ENCODE results near the gene PRDM16. TPM values are rescaled to one million over a fixed set of nuclear protein-coding genes. Genes with fewer than 3 reads are reported as not detected.

The PRDM16 gene
- total and polyA plus RNA-seq, 2 experiments from 2014 or later, result 0.14 to 0.16 TPM

DNA sequence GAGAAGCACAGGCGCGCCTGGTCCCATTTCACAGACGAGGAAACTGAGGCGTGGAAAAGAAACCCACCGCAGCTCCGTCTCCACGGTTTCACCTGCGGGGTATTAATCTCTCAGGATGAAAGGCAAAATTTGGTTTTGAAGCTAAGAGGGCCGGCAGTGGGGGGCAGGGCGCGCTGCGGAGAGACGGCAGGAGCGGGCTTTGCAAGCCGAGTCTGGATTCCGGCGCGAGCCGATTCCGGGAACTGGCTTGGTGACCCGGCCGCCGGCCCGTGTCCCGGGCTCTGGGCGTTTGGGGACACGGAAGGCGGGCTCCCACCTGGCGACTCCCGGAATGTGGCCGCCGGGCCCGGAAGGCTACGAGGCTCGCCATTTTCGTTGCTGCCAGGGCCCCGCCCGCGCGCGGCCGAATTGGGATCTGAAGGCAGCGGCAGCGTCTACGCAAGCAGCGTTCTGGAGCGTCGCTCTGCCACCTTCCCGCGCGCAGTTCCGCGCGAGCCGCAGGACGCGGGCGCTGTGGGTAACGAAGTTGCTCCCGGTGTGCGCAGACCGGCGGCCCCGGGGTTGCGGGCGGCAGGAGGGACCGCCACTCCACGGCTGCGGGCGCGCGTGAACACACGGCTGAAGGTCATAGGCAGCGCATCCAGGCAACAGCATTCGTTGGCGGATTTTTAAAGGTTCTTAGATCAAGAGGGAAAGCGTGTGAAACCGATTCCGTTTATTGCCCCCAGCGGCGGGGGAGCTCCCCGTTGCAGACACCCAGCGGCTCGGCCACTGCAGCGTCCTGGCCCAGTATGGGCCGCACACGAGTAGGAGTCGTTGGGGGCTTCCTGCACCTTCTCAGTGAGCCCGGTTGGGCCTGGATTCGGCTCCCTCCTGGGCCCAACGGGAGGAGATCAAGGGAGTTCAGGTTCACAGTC, 5.4 kb upstream of the PRDM16 start:
- Histone ChIP-seq H3K79me2 (replicated peaks; ENCODE audit: insufficient read depth) (no peaks in the 10 kb centered on the region), H3K27me3 (ENCODE audit: insufficient read depth) (peaks cover 86% of the 10 kb centered on the region), H3K4me3 (peak overlapping the region; percentile 62), H3K27ac (ENCODE audit: low read depth) (no peak overlapping the region), H2AFZ (peak overlapping the region; percentile 43; the same call in 1 of the 2 replicates), H3K4me2 (peak overlapping the region; percentile 80), H3K4me1 (ENCODE audit: insufficient read depth) (peaks cover 16% of the 10 kb centered on the region; the same call in 1 of the 2 replicates), H4K20me1 (replicated peaks; ENCODE audit: insufficient read depth) (no peaks in the 10 kb centered on the region; the same call in none of the 2 replicates), H3K9me2 (ENCODE audit: insufficient read depth) (no peaks in the 10 kb centered on the region), H3K36me3 (ENCODE audit: insufficient read depth) (no peaks in the 10 kb centered on the region), H3F3A (replicated peaks; ENCODE audit: low read depth) (no peaks in the 10 kb centered on the region)
- Mint-ChIP-seq H3K9me3 (no peaks in the 10 kb centered on the region; the same call in 1 of the 3 replicates), H3K4me1 (peaks cover 5% of the 10 kb centered on the region), H3K4me3 (peak overlapping the region; percentile 60), H3K27me3 (ENCODE audit: insufficient read depth, low read depth, poor library complexity) (peaks cover 79% of the 10 kb centered on the region), H3K27ac (no peak overlapping the region), H3K36me3 (ENCODE audit: low read depth) (no peaks in the 10 kb centered on the region; the same call in 2 of the 3 replicates)
- ATAC-seq (no peak), DNase-seq (ENCODE audit: low spot score) (peak; percentile 48)
- TF ChIP-seq POLR2AphosphoS5 (IDR thresholded peaks at IDR 0.05; ENCODE audit: low read depth) (no peak), ZNF114 (CRISPR knock-in tag; IDR thresholded peaks at IDR 0.05) (no peak), STAT1 (IDR thresholded peaks at IDR 0.05; ENCODE audit: unreplicated experiment) (no peak), EZH2phosphoT487 (IDR thresholded peaks at IDR 0.05; ENCODE audit: unreplicated experiment) (peak; percentile 90), ZNF331 (CRISPR knock-in tag; IDR thresholded peaks at IDR 0.05; ENCODE audit: low read depth) (no peak), JUNB (IDR thresholded peaks at IDR 0.05; ENCODE audit: unreplicated experiment) (no peak), EZH2 (IDR thresholded peaks at IDR 0.05; ENCODE audit: low read depth, unreplicated experiment) (peak; percentile 84)
- TF ChIP-seq, protein P1, sequence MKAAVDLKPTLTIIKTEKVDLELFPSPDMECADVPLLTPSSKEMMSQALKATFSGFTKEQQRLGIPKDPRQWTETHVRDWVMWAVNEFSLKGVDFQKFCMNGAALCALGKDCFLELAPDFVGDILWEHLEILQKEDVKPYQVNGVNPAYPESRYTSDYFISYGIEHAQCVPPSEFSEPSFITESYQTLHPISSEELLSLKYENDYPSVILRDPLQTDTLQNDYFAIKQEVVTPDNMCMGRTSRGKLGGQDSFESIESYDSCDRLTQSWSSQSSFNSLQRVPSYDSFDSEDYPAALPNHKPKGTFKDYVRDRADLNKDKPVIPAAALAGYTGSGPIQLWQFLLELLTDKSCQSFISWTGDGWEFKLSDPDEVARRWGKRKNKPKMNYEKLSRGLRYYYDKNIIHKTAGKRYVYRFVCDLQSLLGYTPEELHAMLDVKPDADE (IDR thresholded peaks at IDR 0.05), result no peak
- TF ChIP-seq, protein P2, sequence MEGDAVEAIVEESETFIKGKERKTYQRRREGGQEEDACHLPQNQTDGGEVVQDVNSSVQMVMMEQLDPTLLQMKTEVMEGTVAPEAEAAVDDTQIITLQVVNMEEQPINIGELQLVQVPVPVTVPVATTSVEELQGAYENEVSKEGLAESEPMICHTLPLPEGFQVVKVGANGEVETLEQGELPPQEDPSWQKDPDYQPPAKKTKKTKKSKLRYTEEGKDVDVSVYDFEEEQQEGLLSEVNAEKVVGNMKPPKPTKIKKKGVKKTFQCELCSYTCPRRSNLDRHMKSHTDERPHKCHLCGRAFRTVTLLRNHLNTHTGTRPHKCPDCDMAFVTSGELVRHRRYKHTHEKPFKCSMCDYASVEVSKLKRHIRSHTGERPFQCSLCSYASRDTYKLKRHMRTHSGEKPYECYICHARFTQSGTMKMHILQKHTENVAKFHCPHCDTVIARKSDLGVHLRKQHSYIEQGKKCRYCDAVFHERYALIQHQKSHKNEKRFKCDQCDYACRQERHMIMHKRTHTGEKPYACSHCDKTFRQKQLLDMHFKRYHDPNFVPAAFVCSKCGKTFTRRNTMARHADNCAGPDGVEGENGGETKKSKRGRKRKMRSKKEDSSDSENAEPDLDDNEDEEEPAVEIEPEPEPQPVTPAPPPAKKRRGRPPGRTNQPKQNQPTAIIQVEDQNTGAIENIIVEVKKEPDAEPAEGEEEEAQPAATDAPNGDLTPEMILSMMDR (conservative IDR thresholded peaks at IDR 0.05; ENCODE audit: low read depth in 2 of 2), result no peak

DNA sequence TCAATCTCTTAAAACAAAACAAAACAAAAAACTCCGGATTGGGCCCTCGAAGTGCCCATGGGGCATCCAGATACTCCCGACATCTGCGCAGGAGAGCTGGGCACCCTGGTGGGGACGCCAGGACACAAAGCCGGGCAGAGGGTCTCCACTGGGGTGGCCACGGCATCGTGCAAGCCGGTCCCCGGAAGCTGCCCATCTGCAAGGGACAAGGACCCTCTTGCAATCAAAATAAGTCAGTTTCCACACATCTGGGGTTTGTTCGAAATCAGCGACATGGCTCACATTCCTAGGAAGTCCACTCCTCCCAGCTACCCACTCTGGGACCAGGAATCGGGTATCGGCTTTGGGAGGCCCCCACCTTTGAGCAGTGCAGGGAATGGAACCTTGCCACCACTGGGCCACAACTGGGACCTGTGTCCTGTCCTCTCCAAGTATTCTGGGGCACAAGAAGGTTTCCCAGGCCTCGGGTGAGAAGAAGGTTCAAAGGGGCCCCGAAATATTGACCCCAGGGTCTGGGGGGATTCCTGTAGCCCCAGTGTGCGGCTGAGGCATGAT, 4.6 kb upstream of the PRDM16 start:
- Mint-ChIP-seq H3K36me3 (ENCODE audit: low read depth) (no peaks in the 10 kb centered on the region), H3K4me3 (peak overlapping the region; percentile 60; the same call in 1 of the 3 replicates), H3K9me3 (no peaks in the 10 kb centered on the region; the same call in 2 of the 3 replicates), H3K27me3 (ENCODE audit: insufficient read depth, low read depth, poor library complexity) (peaks cover 84% of the 10 kb centered on the region), H3K27ac (no peak overlapping the region), H3K4me1 (peaks cover 7% of the 10 kb centered on the region)
- H3K36me3 ChIP-seq (ENCODE audit: insufficient read depth), result no peaks in the 10 kb centered on the region
- no peaks in the 10 kb centered on the region; the same call in none of the 2 replicates for H4K20me1 ChIP-seq (replicated peaks; ENCODE audit: insufficient read depth)
- H3K79me2 ChIP-seq (replicated peaks; ENCODE audit: insufficient read depth), result no peaks in the 10 kb centered on the region
- TF ChIP-seq EZH2 (IDR thresholded peaks at IDR 0.05; ENCODE audit: low read depth, unreplicated experiment) (peak; percentile 7), ZNF331 (CRISPR knock-in tag; IDR thresholded peaks at IDR 0.05; ENCODE audit: low read depth) (no peak)
- no peak for DNase-seq (ENCODE audit: low spot score)
- no peak for ATAC-seq
- H3K9me2 ChIP-seq (ENCODE audit: insufficient read depth), result no peaks in the 10 kb centered on the region
- H3K4me1 ChIP-seq (ENCODE audit: insufficient read depth), result peaks cover 16% of the 10 kb centered on the region; the same call in 1 of the 2 replicates
- peak overlapping the region; percentile 80; the same call in 1 of the 2 replicates for H3K4me2 ChIP-seq
- H3F3A ChIP-seq (replicated peaks; ENCODE audit: low read depth), result no peaks in the 10 kb centered on the region
- peaks cover 91% of the 10 kb centered on the region for H3K27me3 ChIP-seq (ENCODE audit: insufficient read depth)
- H2AFZ ChIP-seq, result no peak overlapping the region
- H3K27ac ChIP-seq (ENCODE audit: low read depth), result no peak overlapping the region
- H3K4me3 ChIP-seq, result peak overlapping the region; percentile 62; the same call in 1 of the 2 replicates

Data from GM23338 (cell line).